T1000 (cell line): ENCODE results near the gene AFAP1.
"Not testable (repeated sequence)": the region's sequence is repeated elsewhere in the genome, so short reads cannot be mapped to it uniquely, and the experiment has no call there.

ENCODE experiments used
- DNase-seq: peaks from one replicate; lab custom pipeline; 2025; ENCODE audit warnings: mixed read lengths; lab: John Stamatoyannopoulos, UW

Gene AFAP1

GRCh38 chr4:7945709-7946380 is 6.2 kb upstream of the AFAP1 start:
- DNase-seq = no peak

GRCh38 chr4:7944599-7945220 is 5.0 kb upstream of the AFAP1 start:
- no peak for DNase-seq

- not testable (repeated sequence) for DNase-seq
Measured at GRCh38 chr4:7943688-7944087, 4.0 kb upstream of the AFAP1 start.

GRCh38 chr4:7943211-7943610 is 3.5 kb upstream of the AFAP1 start:
- DNase-seq = no peak

GRCh38 chr4:7941965-7942496 is 2.4 kb upstream of the AFAP1 start:
- no peak for DNase-seq

- DNase-seq = no peak
Measured at GRCh38 chr4:7941111-7941964, 1.7 kb upstream of the AFAP1 start.

GRCh38 chr4:7938609-7939376 is 868 bp downstream of the AFAP1 start:
- no peak for DNase-seq

GRCh38 chr4:7938266-7938608 is 1.4 kb downstream of the AFAP1 start:
- no peak for DNase-seq

- no peak for DNase-seq
Measured at GRCh38 chr4:7937006-7937405, 2.7 kb downstream of the AFAP1 start.

- no peak for DNase-seq
Measured at GRCh38 chr4:7933651-7934510, 5.8 kb downstream of the AFAP1 start.

GRCh38 chr4:7932287-7932686 is 7.4 kb downstream of the AFAP1 start:
- no peak for DNase-seq

GRCh38 chr4:7929118-7929951 is 10.3 kb downstream of the AFAP1 start:
- DNase-seq = no peak

GRCh38 chr4:7928711-7929110 is 10.9 kb downstream of the AFAP1 start:
- DNase-seq = no peak

GRCh38 chr4:7926822-7927221 is 12.8 kb downstream of the AFAP1 start:
- no peak for DNase-seq

- DNase-seq = no peak
Measured at GRCh38 chr4:7924570-7924969, 15.1 kb downstream of the AFAP1 start.

GRCh38 chr4:7924163-7924562 is 15.5 kb downstream of the AFAP1 start:
- no peak for DNase-seq

- DNase-seq = no peak
Measured at GRCh38 chr4:7922466-7922865, 17.2 kb downstream of the AFAP1 start.

GRCh38 chr4:7918981-7919380 is 20.7 kb downstream of the AFAP1 start:
- DNase-seq = no peak

- not testable (repeated sequence) for DNase-seq
Measured at GRCh38 chr4:7918187-7918586, 21.5 kb downstream of the AFAP1 start.

- DNase-seq = no peak
Measured at GRCh38 chr4:7917669-7918068, 22.0 kb downstream of the AFAP1 start.
